Activated CD8-positive, alpha-beta memory T cell treated with anti-CD3 and anti-CD28 coated beads for 48 hours (primary cell): ENCODE data around the gene NT5DC1.
"Not testable (repeated sequence)": the region's sequence is repeated elsewhere in the genome, so short reads cannot be mapped to it uniquely, and the experiment has no call there.

ENCODE experiments used
- DNase-seq, 3 experiments: peaks; one replicate each; pipeline ENCODE4 v3.0.0-alpha.2; 2020; ENCODE audit warnings: low read depth in 2 of 3, low spot score in 2 of 3

Gene NT5DC1

GRCh38 chr6:116088946-116089345 lies 11.7 kb upstream of the NT5DC1 start:
- DNase-seq, result no peak

GRCh38 chr6:116090251-116090650 lies 10.4 kb upstream of the NT5DC1 start:
- DNase-seq, result no peak

GRCh38 chr6:116094041-116094440 lies 6.6 kb upstream of the NT5DC1 start:
- no peak for DNase-seq

- DNase-seq, result not testable (repeated sequence)
Observed at GRCh38 chr6:116096048-116096759, 4.4 kb upstream of the NT5DC1 start.

GRCh38 chr6:116096979-116097816 lies 3.5 kb upstream of the NT5DC1 start:
- no peak for DNase-seq

GRCh38 chr6:116099036-116099435 lies 1.6 kb upstream of the NT5DC1 start:
- no peak for DNase-seq

- DNase-seq, result no peak
Observed at GRCh38 chr6:116101302-116101718, 657 bp downstream of the NT5DC1 start.

GRCh38 chr6:116101790-116102189 lies 1.1 kb downstream of the NT5DC1 start:
- no peak for DNase-seq

- DNase-seq, result no peak
Observed at GRCh38 chr6:116102873-116103272, 2.2 kb downstream of the NT5DC1 start.

- DNase-seq, result no peak
Observed at GRCh38 chr6:116104636-116105035, 4.0 kb downstream of the NT5DC1 start.

GRCh38 chr6:116105247-116105646 lies 4.6 kb downstream of the NT5DC1 start:
- DNase-seq, result no peak

GRCh38 chr6:116106146-116106545 lies 5.5 kb downstream of the NT5DC1 start:
- no peak for DNase-seq

GRCh38 chr6:116108836-116109235 lies 8.2 kb downstream of the NT5DC1 start:
- no peak for DNase-seq

- DNase-seq, result no peak
Observed at GRCh38 chr6:116111552-116112528, 11.2 kb downstream of the NT5DC1 start.

- DNase-seq, result no peak
Observed at GRCh38 chr6:116113386-116113785, 12.7 kb downstream of the NT5DC1 start.

- DNase-seq, result no peak
Observed at GRCh38 chr6:116115781-116116180, 15.1 kb downstream of the NT5DC1 start.

GRCh38 chr6:116118608-116119007 lies 18.0 kb downstream of the NT5DC1 start:
- no peak for DNase-seq

GRCh38 chr6:116120430-116120829 lies 19.8 kb downstream of the NT5DC1 start:
- DNase-seq, result no peak

GRCh38 chr6:116126032-116126431 lies 25.4 kb downstream of the NT5DC1 start, which contains the start of gene COL10A1:
TSS of gene COL10A1 (minus strand) at chr6:116126132. CDS start at chr6:116125492, 640 bp downstream.
- DNase-seq, result no peak

GRCh38 chr6:116127771-116128493 lies 27.3 kb downstream of the NT5DC1 start:
- DNase-seq, result no peak
